HAP-1 (cell line): Measurements from ENCODE around the gene PRKCE.
"Not testable (repeated sequence)": the region's sequence is repeated elsewhere in the genome, so short reads cannot be mapped to it uniquely, and the experiment has no call there.

Experiments used
- DNase-seq, 2 experiments: peaks; one replicate each; pipeline ENCODE4 v3.0.0-alpha.2; 2016 to 2020; ENCODE audit warnings: low spot score in 2 of 2
- H3K27me3 ChIP-seq: fragments of 250-450 bp; sonication (Bioruptor Pico); 2 replicates; pipeline ENCODE4 v1.5.1; 2020; ENCODE audit warnings: low read depth, mild to moderate bottlenecking, moderate library complexity
- H3K36me3 ChIP-seq: fragments of 250-450 bp; sonication (Bioruptor Pico); replicated peaks from 2 replicates; pipeline ENCODE4 v1.5.1; 2020; ENCODE audit warnings: mild to moderate bottlenecking
- H3K4me1 ChIP-seq: fragments of 250-450 bp; sonication (Bioruptor Pico); 2 replicates; pipeline ENCODE4 v1.5.1; 2020; ENCODE audit warnings: mild to moderate bottlenecking
- H3K4me3 ChIP-seq: fragments of 250-450 bp; sonication (Bioruptor Pico); 2 replicates; pipeline ENCODE4 v1.5.1; 2020; ENCODE audit warnings: mild to moderate bottlenecking, moderate library complexity
- H3K9me3 ChIP-seq: fragments of 250-450 bp; sonication (Bioruptor Pico); 2 replicates; pipeline ENCODE4 v1.5.1; 2020; ENCODE audit warnings: mild to moderate bottlenecking, moderate library complexity
- in situ Hi-C: fragments of 300-500 bp; cut with MboI; formaldehyde crosslinking; loops from 3 replicates; pipeline ENCODE4 v1.14.3; 2020; ENCODE audit warnings: low sequenced_read_pairs, inconsistent platforms, mixed read lengths

PRKCE gene

GRCh38 chr2:45844796-45845457 lies 193.5 kb downstream of the PRKCE start:
- H3K4me1 ChIP-seq, result peaks cover 6% of the 10 kb centered on the region

GRCh38 chr2:45845566-45845965 lies 194.1 kb downstream of the PRKCE start:
- no peaks in the 10 kb centered on the region for H3K36me3 ChIP-seq
- in situ Hi-C loops, result no loop called here
- peaks cover 6% of the 10 kb centered on the region for H3K4me1 ChIP-seq

More at GRCh38 chr2:45844796-45845457, 193.5 kb downstream of the PRKCE start:
- Histone ChIP-seq H3K36me3 (no peaks in the 10 kb centered on the region), H3K4me3 (no peak overlapping the region), H3K9me3 (no peaks in the 10 kb centered on the region), H3K27me3 (no peaks in the 10 kb centered on the region)
- in situ Hi-C loops, result no loop called here
- peak in 1 of 2 experiments; percentile 4 for DNase-seq

GRCh38 chr2:45849491-45850283 lies 198.2 kb downstream of the PRKCE start:
- DNase-seq, result no peak
- Histone ChIP-seq H3K36me3 (no peaks in the 10 kb centered on the region), H3K9me3 (no peaks in the 10 kb centered on the region), H3K4me3 (no peak overlapping the region), H3K4me1 (peaks cover 2% of the 10 kb centered on the region), H3K27me3 (peaks cover under 1% of the 10 kb centered on the region; the same call in 1 of the 2 replicates)
- in situ Hi-C loops, result no loop called here

More at GRCh38 chr2:45845566-45845965, 194.1 kb downstream of the PRKCE start:
- no peak for DNase-seq
- no peaks in the 10 kb centered on the region for H3K9me3 ChIP-seq
- no peaks in the 10 kb centered on the region for H3K27me3 ChIP-seq
- no peak overlapping the region for H3K4me3 ChIP-seq

- H3K4me1 ChIP-seq, result no peaks in the 10 kb centered on the region
- no peak for DNase-seq
Measured at GRCh38 chr2:45850558-45850957, 199.1 kb downstream of the PRKCE start.

DNA sequence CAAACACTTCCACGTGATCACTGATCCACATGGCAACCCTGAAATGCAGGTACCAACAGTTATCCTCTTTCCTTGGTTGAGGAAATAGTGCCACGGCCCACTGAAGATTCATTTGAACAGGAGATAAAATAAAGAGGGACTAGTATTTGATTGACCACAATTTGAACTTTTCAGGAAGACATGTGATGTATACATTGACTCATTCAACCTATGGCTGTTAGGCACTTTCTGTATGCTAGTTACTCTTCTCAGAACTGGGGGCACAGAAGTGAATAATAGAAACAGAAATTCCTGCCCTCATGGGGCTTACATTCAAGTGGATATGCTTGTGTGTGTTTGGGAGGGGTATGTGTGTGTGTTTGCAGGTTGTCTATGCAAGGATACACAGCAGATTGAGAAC lies 199.6 kb downstream of the PRKCE start:
- Histone ChIP-seq H3K9me3 (no peaks in the 10 kb centered on the region), H3K4me3 (no peak overlapping the region), H3K27me3 (peaks cover 5% of the 10 kb centered on the region; the same call in 1 of the 2 replicates), H3K4me1 (no peaks in the 10 kb centered on the region), H3K36me3 (no peaks in the 10 kb centered on the region)
- in situ Hi-C loops, result no loop called here
- DNase-seq, result no peak

More at GRCh38 chr2:45850558-45850957, 199.1 kb downstream of the PRKCE start:
- H3K27me3 ChIP-seq, result peaks cover 5% of the 10 kb centered on the region; the same call in 1 of the 2 replicates
- no peak overlapping the region for H3K4me3 ChIP-seq
- in situ Hi-C loops, result no loop called here
- H3K36me3 ChIP-seq, result no peaks in the 10 kb centered on the region
- no peaks in the 10 kb centered on the region for H3K9me3 ChIP-seq

GRCh38 chr2:45851576-45852304 lies 200.3 kb downstream of the PRKCE start:
- no peaks in the 10 kb centered on the region for H3K9me3 ChIP-seq
- in situ Hi-C loops, result no loop called here
- no peaks in the 10 kb centered on the region for H3K4me1 ChIP-seq
- peaks cover 5% of the 10 kb centered on the region; the same call in 1 of the 2 replicates for H3K27me3 ChIP-seq
- H3K36me3 ChIP-seq, result no peaks in the 10 kb centered on the region
- no peak for DNase-seq
- no peak overlapping the region for H3K4me3 ChIP-seq

DNA sequence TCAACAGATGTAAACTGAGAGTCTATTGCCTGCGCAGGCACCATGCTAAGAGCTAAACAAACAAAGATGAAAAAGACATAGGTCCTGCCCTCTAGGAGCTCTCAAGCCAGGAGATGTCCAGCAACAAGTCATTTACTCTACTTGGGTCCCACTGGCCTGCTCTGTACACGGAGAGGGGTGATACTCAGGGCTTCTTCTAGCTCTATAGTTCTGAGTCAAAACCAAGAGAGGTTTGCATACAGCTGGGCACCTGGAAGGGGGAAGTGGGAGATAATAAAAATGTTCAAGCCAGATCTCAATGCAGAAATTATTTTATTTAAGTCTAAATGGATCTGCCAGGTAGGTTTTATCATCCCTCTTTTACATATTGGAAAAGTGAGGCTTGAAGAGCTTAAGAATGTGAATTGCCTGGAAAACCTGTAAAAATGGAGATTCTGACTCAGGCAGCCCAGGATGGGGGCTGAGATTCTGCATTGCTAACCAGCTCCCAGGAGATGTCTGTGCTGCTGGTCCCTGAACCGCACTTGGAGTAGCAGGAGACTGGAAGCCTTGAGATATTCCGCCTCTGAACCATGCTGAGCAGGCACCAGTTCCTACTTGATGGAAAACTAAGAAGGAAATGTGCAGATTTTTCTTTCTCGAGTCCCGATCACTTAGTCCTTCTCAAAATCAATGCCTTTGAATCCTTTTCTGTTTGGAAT lies 201.1 kb downstream of the PRKCE start:
- Histone ChIP-seq H3K9me3 (no peaks in the 10 kb centered on the region), H3K4me3 (no peak overlapping the region), H3K27me3 (peaks cover 5% of the 10 kb centered on the region; the same call in 1 of the 2 replicates), H3K4me1 (no peaks in the 10 kb centered on the region), H3K36me3 (no peaks in the 10 kb centered on the region)
- in situ Hi-C loops, result no loop called here
- no peak for DNase-seq

DNA sequence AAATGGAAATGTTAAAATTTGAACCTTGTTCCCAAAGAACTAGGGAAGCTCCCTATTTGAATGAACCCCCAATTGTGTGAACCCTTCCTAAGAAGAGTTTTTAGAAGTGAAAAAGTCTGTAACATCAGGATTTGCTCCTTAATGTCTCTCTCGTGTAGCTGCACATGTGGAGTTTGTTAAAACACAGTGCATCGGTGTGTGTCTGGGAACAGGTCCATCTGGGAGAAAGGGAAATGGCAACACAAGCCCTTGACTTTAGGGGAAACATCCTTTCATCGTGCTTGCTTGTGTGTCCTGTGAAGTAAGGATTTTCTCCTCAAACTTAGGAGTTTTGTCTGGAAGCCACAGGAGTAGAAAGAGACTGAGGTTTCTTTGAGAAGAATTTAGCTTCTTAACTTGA lies 203.9 kb downstream of the PRKCE start:
- Histone ChIP-seq H3K4me1 (no peaks in the 10 kb centered on the region), H3K27me3 (peaks cover 5% of the 10 kb centered on the region; the same call in 1 of the 2 replicates), H3K9me3 (no peaks in the 10 kb centered on the region), H3K4me3 (no peak overlapping the region), H3K36me3 (no peaks in the 10 kb centered on the region)
- no peak for DNase-seq
- in situ Hi-C loops, result no loop called here

DNA sequence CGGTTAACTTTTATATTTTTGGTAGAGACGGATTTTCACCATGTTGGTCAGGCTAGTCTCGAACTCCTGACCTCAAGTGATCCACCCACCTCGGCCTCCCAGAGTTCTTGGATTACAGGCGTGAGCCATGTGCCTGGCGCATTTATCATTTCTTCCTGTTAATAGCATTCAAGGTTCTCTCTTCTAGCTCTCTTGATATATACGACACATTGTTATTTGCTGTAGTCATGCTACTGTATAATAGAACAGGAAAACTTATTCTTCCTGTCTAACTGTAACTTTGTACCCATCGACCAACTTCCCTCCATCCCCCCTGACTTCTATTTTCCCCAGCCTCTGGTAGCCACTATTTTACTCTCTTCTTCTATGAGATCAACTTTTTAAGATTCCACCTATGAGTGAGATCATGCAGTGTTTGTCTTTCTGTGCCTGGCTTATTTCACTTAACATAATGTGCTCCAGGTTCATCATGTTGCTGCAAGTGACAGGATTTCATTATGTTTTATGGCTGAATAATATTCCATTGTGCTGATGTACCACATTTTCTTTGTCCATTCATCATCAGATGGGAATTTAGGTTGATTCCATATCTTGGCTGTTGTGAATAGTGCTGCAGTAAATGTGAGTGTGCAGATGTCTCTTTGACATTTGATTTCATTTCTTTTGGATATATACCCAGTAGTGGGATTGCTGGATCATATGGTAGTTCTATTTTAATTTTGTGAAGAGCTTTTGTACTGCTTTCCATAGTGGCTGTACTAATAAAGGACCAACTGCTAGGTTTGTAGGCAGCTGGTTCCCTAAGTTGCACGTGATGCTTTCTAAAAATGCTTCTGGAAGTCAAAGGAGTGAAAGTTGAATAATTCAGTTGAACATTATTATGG lies 205.2 kb downstream of the PRKCE start:
- Histone ChIP-seq H3K36me3 (no peaks in the 10 kb centered on the region), H3K4me3 (no peak overlapping the region), H3K9me3 (no peaks in the 10 kb centered on the region), H3K4me1 (no peaks in the 10 kb centered on the region), H3K27me3 (peaks cover 5% of the 10 kb centered on the region; the same call in 1 of the 2 replicates)
- DNase-seq, result no peak
- in situ Hi-C loops, result no loop called here

DNA sequence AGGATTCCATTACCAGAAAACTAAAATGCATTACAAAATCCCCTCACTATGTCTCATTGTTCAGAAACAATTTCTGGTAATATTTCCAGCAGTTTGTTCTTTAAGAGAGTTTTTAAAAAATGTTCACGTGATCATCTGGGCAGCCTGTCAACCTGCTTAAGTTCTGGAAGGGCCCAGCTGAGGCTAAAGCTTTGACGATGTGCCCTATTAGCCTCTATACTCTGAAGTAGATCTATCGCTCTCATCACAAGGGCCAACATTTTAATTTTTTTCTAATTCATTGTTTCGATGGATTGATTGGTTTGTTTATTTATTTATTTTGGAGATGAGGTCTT lies 205.8 kb downstream of the PRKCE start:
- DNase-seq, result no peak
- in situ Hi-C loops, result no loop called here
- Histone ChIP-seq H3K27me3 (peaks cover 5% of the 10 kb centered on the region; the same call in 1 of the 2 replicates), H3K4me3 (no peak overlapping the region), H3K36me3 (no peaks in the 10 kb centered on the region), H3K4me1 (no peaks in the 10 kb centered on the region), H3K9me3 (no peaks in the 10 kb centered on the region)

DNA sequence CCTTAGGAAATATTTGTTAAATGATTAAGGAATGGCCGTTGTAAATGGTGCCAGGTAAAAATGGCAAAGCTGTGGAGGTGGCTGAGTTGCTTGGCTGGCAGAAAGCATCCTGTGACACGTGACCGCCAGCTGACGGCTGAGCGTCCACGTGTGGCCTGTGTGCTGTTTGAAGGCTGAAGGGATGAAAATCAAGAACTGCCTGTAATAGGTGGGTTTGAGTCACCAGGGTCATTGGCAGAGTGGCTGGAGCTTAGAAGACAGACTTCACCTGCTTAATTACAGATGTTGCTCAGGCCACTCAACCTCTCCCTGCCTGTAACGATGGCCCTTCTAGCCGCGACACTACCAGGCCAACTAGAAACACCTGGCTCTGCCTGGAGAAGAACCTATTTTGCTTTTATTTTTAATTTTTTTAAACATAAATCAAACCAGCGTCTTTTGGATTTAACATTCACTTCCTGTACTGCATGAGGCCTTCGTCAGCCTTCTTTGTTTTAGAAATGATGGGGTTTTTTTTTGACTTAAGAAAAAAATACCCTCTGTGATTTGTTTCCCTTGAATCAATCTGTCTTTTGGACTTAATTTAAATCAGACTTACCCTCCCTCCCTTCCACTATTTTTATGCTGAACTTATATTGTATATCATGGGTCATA lies 206.5 kb downstream of the PRKCE start:
- Histone ChIP-seq H3K9me3 (no peaks in the 10 kb centered on the region), H3K27me3 (peaks cover 5% of the 10 kb centered on the region; the same call in 1 of the 2 replicates), H3K4me1 (no peaks in the 10 kb centered on the region), H3K4me3 (no peak overlapping the region), H3K36me3 (no peaks in the 10 kb centered on the region)
- in situ Hi-C loops, result no loop called here
- DNase-seq, result no peak

- H3K36me3 ChIP-seq, H3K4me3 ChIP-seq, in situ Hi-C loops, H3K27me3 ChIP-seq, H3K4me1 ChIP-seq, DNase-seq, H3K9me3 ChIP-seq: not testable (repeated sequence)
Measured at GRCh38 chr2:45858872-45859271, 207.4 kb downstream of the PRKCE start.
